Chondrocyte (in vitro differentiated cells): ENCODE results near the gene GPM6B. TPM values are rescaled to one million over a fixed set of nuclear protein-coding genes. Genes with fewer than 3 reads are reported as not detected.

Source experiments
- DNase-seq: peaks from one replicate; pipeline ENCODE4 v3.0.0; 2021; ENCODE audit warnings: mixed read lengths, low spot score
- H3K27ac Mint-ChIP-seq: one replicate; pipeline ENCODE4 v1.8.0; 2021; ENCODE audit warnings: mild to moderate bottlenecking, moderate library complexity, mixed read lengths; ENCODE audit not compliant: unreplicated experiment
- H3K27me3 Mint-ChIP-seq: 2 replicates; pipeline ENCODE4 v1.8.0; 2021; ENCODE audit warnings: low read depth, mixed read lengths
- H3K36me3 Mint-ChIP-seq: 2 replicates; pipeline ENCODE4 v1.8.0; 2021; ENCODE audit warnings: low read depth, mixed read lengths
- H3K4me1 Mint-ChIP-seq: 2 replicates; pipeline ENCODE4 v1.8.0; 2021; ENCODE audit warnings: low read depth, mild to moderate bottlenecking, mixed read lengths
- H3K4me3 Mint-ChIP-seq: one replicate; pipeline ENCODE4 v1.8.0; 2021; ENCODE audit warnings: mild to moderate bottlenecking, moderate library complexity, mixed read lengths; ENCODE audit not compliant: unreplicated experiment
- H3K9me3 Mint-ChIP-seq: 2 replicates; pipeline ENCODE4 v1.8.0; 2021; ENCODE audit warnings: low read depth, mixed read lengths
- total RNA-seq: library from RNA; stranded (reverse); gene quantifications from 3 replicates; pipeline ENCODE4 v1.2.1, GENCODE V29; 2021
- TF ChIP-seq, protein P1 (sequence below): fragments of 200-600 bp; sonication (generic); IDR thresholded peaks from 2 replicates; pipeline ENCODE4 v1.5.0; 2021; ENCODE audit warnings: antibody characterized with exemption, mild to moderate bottlenecking, moderate library complexity

Gene GPM6B
- total RNA-seq, 1 donor from 2014 or later, result 28.8 TPM

DNA sequence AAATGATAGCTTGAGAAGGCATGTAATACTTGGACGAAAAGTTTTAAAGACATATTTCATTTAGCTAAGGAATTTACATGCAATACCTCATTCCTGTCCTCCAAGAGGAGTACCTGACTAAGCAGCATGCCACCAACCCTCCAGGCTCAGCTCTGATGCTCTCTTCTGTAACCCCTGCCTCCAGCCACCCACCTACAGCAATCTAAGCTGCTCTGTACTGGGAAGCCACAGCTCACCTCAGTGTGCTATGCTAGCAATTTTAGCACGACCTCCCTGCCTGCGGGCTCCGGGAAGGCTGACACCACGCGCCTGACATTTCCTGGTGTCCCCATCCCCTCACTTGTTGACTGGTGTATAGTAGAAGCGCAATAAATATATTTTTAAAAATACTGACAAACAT is 23.2 kb upstream of the GPM6B start:
- TF ChIP-seq, protein P1, sequence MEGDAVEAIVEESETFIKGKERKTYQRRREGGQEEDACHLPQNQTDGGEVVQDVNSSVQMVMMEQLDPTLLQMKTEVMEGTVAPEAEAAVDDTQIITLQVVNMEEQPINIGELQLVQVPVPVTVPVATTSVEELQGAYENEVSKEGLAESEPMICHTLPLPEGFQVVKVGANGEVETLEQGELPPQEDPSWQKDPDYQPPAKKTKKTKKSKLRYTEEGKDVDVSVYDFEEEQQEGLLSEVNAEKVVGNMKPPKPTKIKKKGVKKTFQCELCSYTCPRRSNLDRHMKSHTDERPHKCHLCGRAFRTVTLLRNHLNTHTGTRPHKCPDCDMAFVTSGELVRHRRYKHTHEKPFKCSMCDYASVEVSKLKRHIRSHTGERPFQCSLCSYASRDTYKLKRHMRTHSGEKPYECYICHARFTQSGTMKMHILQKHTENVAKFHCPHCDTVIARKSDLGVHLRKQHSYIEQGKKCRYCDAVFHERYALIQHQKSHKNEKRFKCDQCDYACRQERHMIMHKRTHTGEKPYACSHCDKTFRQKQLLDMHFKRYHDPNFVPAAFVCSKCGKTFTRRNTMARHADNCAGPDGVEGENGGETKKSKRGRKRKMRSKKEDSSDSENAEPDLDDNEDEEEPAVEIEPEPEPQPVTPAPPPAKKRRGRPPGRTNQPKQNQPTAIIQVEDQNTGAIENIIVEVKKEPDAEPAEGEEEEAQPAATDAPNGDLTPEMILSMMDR, result no peak
- Mint-ChIP-seq H3K27me3 (no peaks in the 10 kb centered on the region), H3K27ac (no peak overlapping the region), H3K36me3 (no peaks in the 10 kb centered on the region), H3K4me3 (no peak overlapping the region), H3K9me3 (peaks cover 9% of the 10 kb centered on the region), H3K4me1 (peaks cover 14% of the 10 kb centered on the region)
- no peak for DNase-seq

DNA sequence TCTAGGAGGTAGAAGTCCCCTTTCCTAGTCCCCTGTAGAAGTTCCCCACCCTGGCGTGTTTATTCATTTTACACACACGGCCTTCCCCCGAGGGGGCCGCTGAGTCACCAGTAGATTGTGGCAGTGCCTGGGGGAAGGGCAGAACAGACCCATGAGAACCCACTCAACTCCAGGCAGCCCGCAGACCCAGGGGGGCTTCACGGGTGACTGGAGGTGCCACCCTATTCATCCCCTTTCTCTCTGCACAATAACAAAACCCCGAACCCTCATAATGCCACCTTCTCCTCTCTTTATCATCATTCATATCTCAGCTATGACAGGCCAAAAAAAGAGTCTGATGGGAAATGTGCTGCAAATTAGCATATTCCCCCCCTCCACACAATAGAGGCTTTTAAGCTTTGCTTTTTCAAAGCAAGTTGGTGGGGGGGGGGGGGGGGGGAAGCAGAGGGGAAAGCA is 20.4 kb upstream of the GPM6B start:
- DNase-seq, result no peak
- TF ChIP-seq, protein P1, result no peak
- H3K27ac Mint-ChIP-seq, result peak overlapping the region; percentile 68
- no peaks in the 10 kb centered on the region for H3K27me3 Mint-ChIP-seq
- peaks cover 14% of the 10 kb centered on the region for H3K4me1 Mint-ChIP-seq
- peaks cover 5% of the 10 kb centered on the region for H3K9me3 Mint-ChIP-seq
- H3K36me3 Mint-ChIP-seq, result no peaks in the 10 kb centered on the region
- no peak overlapping the region for H3K4me3 Mint-ChIP-seq

DNA sequence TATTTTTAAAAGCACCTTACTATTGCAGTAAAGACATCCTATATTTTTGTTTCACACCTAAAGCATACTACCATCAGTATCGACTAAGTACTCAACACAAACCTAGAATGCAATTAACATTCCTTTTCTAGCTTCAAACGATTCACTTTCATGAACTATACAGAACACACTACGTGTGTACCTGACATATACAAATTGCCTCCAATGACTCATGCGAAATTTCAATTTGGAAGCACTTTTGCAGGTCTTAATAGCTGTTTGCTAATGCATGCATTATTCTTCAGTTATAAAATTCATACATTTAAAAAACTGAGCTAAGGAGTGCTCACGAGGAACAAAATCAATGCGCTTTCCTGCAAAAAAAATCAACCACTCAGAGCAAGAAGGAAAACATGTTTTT is 19.7 kb upstream of the GPM6B start:
- H3K4me1 Mint-ChIP-seq, result peaks cover 14% of the 10 kb centered on the region
- TF ChIP-seq, protein P1, result no peak
- H3K36me3 Mint-ChIP-seq, result no peaks in the 10 kb centered on the region
- peaks cover under 1% of the 10 kb centered on the region for H3K9me3 Mint-ChIP-seq
- no peaks in the 10 kb centered on the region for H3K27me3 Mint-ChIP-seq
- H3K4me3 Mint-ChIP-seq, result no peak overlapping the region
- DNase-seq, result no peak
- no peak overlapping the region for H3K27ac Mint-ChIP-seq

DNA sequence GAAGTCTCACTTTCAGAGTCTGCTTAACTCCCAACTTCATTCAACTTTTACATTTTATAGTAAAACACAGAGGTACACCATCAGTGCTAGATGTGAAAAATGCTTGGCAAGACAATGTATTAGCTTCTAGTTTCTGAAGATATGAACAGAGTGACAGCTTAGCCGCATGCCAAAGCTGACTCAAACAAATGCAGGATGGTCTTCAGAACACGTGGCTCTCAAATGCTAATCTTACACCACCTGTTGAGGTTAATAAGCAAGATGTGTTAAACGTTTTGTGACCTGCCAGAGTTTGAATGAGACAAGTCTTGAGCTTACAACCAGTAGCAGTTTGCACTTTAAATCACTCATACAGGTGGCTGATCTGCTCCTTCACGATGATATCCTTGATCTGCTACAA is 18.9 kb upstream of the GPM6B start:
- TF ChIP-seq, protein P1, result no peak
- Mint-ChIP-seq H3K4me1 (peaks cover 14% of the 10 kb centered on the region), H3K36me3 (no peaks in the 10 kb centered on the region), H3K4me3 (no peak overlapping the region), H3K9me3 (peaks cover 3% of the 10 kb centered on the region), H3K27ac (no peak overlapping the region), H3K27me3 (no peaks in the 10 kb centered on the region)
- no peak for DNase-seq

DNA sequence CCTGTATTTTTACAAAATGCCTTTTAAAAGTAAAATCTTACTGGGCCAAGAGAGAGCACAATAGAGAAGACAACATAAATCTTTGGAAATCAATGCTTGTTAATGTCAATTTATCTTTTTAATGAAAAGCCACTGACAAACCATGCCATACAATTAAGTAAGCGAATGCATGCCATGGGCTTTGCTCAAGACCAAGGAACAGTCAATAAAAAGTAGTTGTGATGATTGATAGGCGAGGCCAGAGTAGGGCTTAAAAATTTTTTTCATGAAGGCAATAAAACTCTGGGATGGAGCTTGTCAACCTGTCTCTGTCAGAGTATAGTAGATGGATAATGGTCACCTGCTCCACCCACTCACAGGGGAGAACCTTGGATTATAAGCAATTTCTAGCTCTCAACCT is 17.5 kb upstream of the GPM6B start:
- no peaks in the 10 kb centered on the region for H3K27me3 Mint-ChIP-seq
- H3K27ac Mint-ChIP-seq, result no peak overlapping the region
- H3K9me3 Mint-ChIP-seq, result peaks cover 5% of the 10 kb centered on the region
- peaks cover 14% of the 10 kb centered on the region for H3K4me1 Mint-ChIP-seq
- H3K36me3 Mint-ChIP-seq, result no peaks in the 10 kb centered on the region
- no peak for DNase-seq
- H3K4me3 Mint-ChIP-seq, result no peak overlapping the region
- TF ChIP-seq, protein P1, result no peak
